ENCODE results near the gene PSME3. TPM values are rescaled to one million over a fixed set of nuclear protein-coding genes. Genes with fewer than 3 reads are reported as not detected.
"Not testable (repeated sequence)": the region's sequence is repeated elsewhere in the genome, so short reads cannot be mapped to it uniquely, and the experiment has no call there.

PSME3 gene
- total RNA-seq, 2 experiments from 2014 or later = 84.7 to 87.0 TPM

GRCh38 chr17:42845918-42846593 lies 12.9 kb downstream of the PSME3 start:
- H3K4me3 Mint-ChIP-seq = no peak overlapping the region
- peak; percentile 66 for DNase-seq
- H3K36me3 Mint-ChIP-seq (ENCODE audit: low read depth) = peaks cover 18% of the 10 kb centered on the region
- no peaks in the 10 kb centered on the region for H3K27me3 Mint-ChIP-seq (ENCODE audit: low read depth)
- H3K4me1 Mint-ChIP-seq (ENCODE audit: low read depth) = peaks cover 13% of the 10 kb centered on the region
- H3K9me3 Mint-ChIP-seq = no peaks in the 10 kb centered on the region
- intact Hi-C loops (cut with micrococcal nuclease) = no loop called here
- peak overlapping the region; percentile 13 for H3K27ac Mint-ChIP-seq
- CTCF ChIA-PET = interaction anchor here (0.5 kb wide), 1 partner anchor 162 kb away, joined by 3 read pairs; no protein-coding TSS in a partner anchor

GRCh38 chr17:42846594-42847280 lies 13.5 kb downstream of the PSME3 start:
- no peak overlapping the region for H3K27ac Mint-ChIP-seq
- CTCF ChIA-PET = no interaction called here
- H3K36me3 Mint-ChIP-seq (ENCODE audit: low read depth) = peaks cover 15% of the 10 kb centered on the region
- peaks cover 13% of the 10 kb centered on the region for H3K4me1 Mint-ChIP-seq (ENCODE audit: low read depth)
- H3K4me3 Mint-ChIP-seq = no peak overlapping the region
- intact Hi-C loops (cut with micrococcal nuclease) = no loop called here
- no peak for DNase-seq
- no peaks in the 10 kb centered on the region for H3K27me3 Mint-ChIP-seq (ENCODE audit: low read depth)
- no peaks in the 10 kb centered on the region for H3K9me3 Mint-ChIP-seq

GRCh38 chr17:42848093-42848492 lies 14.9 kb downstream of the PSME3 start:
- H3K36me3 Mint-ChIP-seq (ENCODE audit: low read depth) = peaks cover 2% of the 10 kb centered on the region
- no peaks in the 10 kb centered on the region for H3K9me3 Mint-ChIP-seq
- H3K4me1 Mint-ChIP-seq (ENCODE audit: low read depth) = peaks cover 13% of the 10 kb centered on the region
- intact Hi-C loops (cut with micrococcal nuclease) = no loop called here
- CTCF ChIA-PET = interaction anchor here (0.5 to 1.0 kb wide), 4 partner anchors 23 to 90 kb away, joined by 3 read pairs; no protein-coding TSS in a partner anchor
- H3K27me3 Mint-ChIP-seq (ENCODE audit: low read depth) = no peaks in the 10 kb centered on the region
- DNase-seq = no peak
- no peak overlapping the region for H3K27ac Mint-ChIP-seq
- H3K4me3 Mint-ChIP-seq = no peak overlapping the region

- CTCF ChIA-PET = no interaction called here
These were observed 15.8 kb downstream of the PSME3 start for GRCh38 chr17:42849031-42849430.

GRCh38 chr17:42849451-42850181 lies 16.4 kb downstream of the PSME3 start:
- peak overlapping the region; percentile 30 for H3K27ac Mint-ChIP-seq
- H3K27me3 Mint-ChIP-seq (ENCODE audit: low read depth) = no peaks in the 10 kb centered on the region
- CTCF ChIA-PET = no interaction called here
- intact Hi-C loops (cut with micrococcal nuclease) = no loop called here
- peaks cover 13% of the 10 kb centered on the region for H3K4me1 Mint-ChIP-seq (ENCODE audit: low read depth)
- DNase-seq = no peak
- H3K9me3 Mint-ChIP-seq = no peaks in the 10 kb centered on the region
- no peaks in the 10 kb centered on the region for H3K36me3 Mint-ChIP-seq (ENCODE audit: low read depth)
- no peak overlapping the region for H3K4me3 Mint-ChIP-seq

More at GRCh38 chr17:42849031-42849430, 15.8 kb downstream of the PSME3 start:
- no peak overlapping the region for H3K4me3 Mint-ChIP-seq
- no peak for DNase-seq
- peaks cover 2% of the 10 kb centered on the region for H3K36me3 Mint-ChIP-seq (ENCODE audit: low read depth)
- H3K9me3 Mint-ChIP-seq = no peaks in the 10 kb centered on the region
- no peak overlapping the region for H3K27ac Mint-ChIP-seq
- H3K27me3 Mint-ChIP-seq (ENCODE audit: low read depth) = no peaks in the 10 kb centered on the region
- intact Hi-C loops (cut with micrococcal nuclease) = no loop called here
- H3K4me1 Mint-ChIP-seq (ENCODE audit: low read depth) = peaks cover 13% of the 10 kb centered on the region

GRCh38 chr17:42850954-42851353 lies 17.8 kb downstream of the PSME3 start, which contains the start of gene AOC3:
Gene AOC3, plus strand, starts transcription at chr17:42851199. Its CDS starts 145 bp downstream, at chr17:42851344.
- H3K27me3 Mint-ChIP-seq (ENCODE audit: low read depth) = no peaks in the 10 kb centered on the region
- H3K4me1 Mint-ChIP-seq (ENCODE audit: low read depth) = peaks cover 4% of the 10 kb centered on the region
- no peaks in the 10 kb centered on the region for H3K9me3 Mint-ChIP-seq
- H3K27ac Mint-ChIP-seq = peak within 1 kb of the TSS; percentile 30
- no peak for DNase-seq
- intact Hi-C loops (cut with micrococcal nuclease) = no loop called here
- CTCF ChIA-PET = no interaction called here
- H3K36me3 Mint-ChIP-seq (ENCODE audit: low read depth) = no peaks in the 10 kb centered on the region
- H3K4me3 Mint-ChIP-seq = no peak within 1 kb of the TSS

- H3K4me1 Mint-ChIP-seq (ENCODE audit: low read depth); DNase-seq; H3K9me3 Mint-ChIP-seq; H3K36me3 Mint-ChIP-seq (ENCODE audit: low read depth); CTCF ChIA-PET; H3K4me3 Mint-ChIP-seq; H3K27me3 Mint-ChIP-seq (ENCODE audit: low read depth); intact Hi-C loops (cut with micrococcal nuclease); H3K27ac Mint-ChIP-seq: not testable (repeated sequence)
These were observed 18.4 kb downstream of the PSME3 start for GRCh38 chr17:42851371-42852240.

- peaks cover 1% of the 10 kb centered on the region for H3K36me3 Mint-ChIP-seq (ENCODE audit: low read depth)
- DNase-seq = no peak
- CTCF ChIA-PET = interaction anchor here (0.6 kb wide), 1 partner anchor 86 kb away, joined by 4 read pairs; no protein-coding TSS in a partner anchor
- intact Hi-C loops (cut with micrococcal nuclease) = no loop called here
- no peak overlapping the region for H3K27ac Mint-ChIP-seq
- no peaks in the 10 kb centered on the region for H3K4me1 Mint-ChIP-seq (ENCODE audit: low read depth)
- H3K9me3 Mint-ChIP-seq = no peaks in the 10 kb centered on the region
- no peaks in the 10 kb centered on the region for H3K27me3 Mint-ChIP-seq (ENCODE audit: low read depth)
- H3K4me3 Mint-ChIP-seq = no peak overlapping the region
These were observed 19.2 kb downstream of the PSME3 start for GRCh38 chr17:42852351-42852750.

- CTCF ChIA-PET = interaction anchor here (0.6 kb wide), 1 partner anchor 85 kb away, joined by 4 read pairs; no protein-coding TSS in a partner anchor
- no peaks in the 10 kb centered on the region for H3K9me3 Mint-ChIP-seq
- no peak overlapping the region for H3K4me3 Mint-ChIP-seq
- peaks cover 1% of the 10 kb centered on the region for H3K36me3 Mint-ChIP-seq (ENCODE audit: low read depth)
- no peaks in the 10 kb centered on the region for H3K27me3 Mint-ChIP-seq (ENCODE audit: low read depth)
- DNase-seq = no peak
- H3K4me1 Mint-ChIP-seq (ENCODE audit: low read depth) = no peaks in the 10 kb centered on the region
- no peak overlapping the region for H3K27ac Mint-ChIP-seq
- intact Hi-C loops (cut with micrococcal nuclease) = no loop called here
These were observed 19.8 kb downstream of the PSME3 start for GRCh38 chr17:42853004-42853403.

GRCh38 chr17:42853597-42853967 lies 20.4 kb downstream of the PSME3 start:
- Mint-ChIP-seq H3K9me3 (no peaks in the 10 kb centered on the region), H3K4me1 (ENCODE audit: low read depth) (no peaks in the 10 kb centered on the region), H3K4me3 (no peak overlapping the region), H3K36me3 (ENCODE audit: low read depth) (peaks cover 1% of the 10 kb centered on the region), H3K27ac (no peak overlapping the region), H3K27me3 (ENCODE audit: low read depth) (no peaks in the 10 kb centered on the region)
- intact Hi-C loops (cut with micrococcal nuclease) = no loop called here
- no peak for DNase-seq
- CTCF ChIA-PET = no interaction called here

GRCh38 chr17:42853968-42854790 lies 21.0 kb downstream of the PSME3 start:
- no peak overlapping the region for H3K27ac Mint-ChIP-seq
- H3K4me3 Mint-ChIP-seq = no peak overlapping the region
- H3K36me3 Mint-ChIP-seq (ENCODE audit: low read depth) = peaks cover 1% of the 10 kb centered on the region
- H3K4me1 Mint-ChIP-seq (ENCODE audit: low read depth) = no peaks in the 10 kb centered on the region
- no peaks in the 10 kb centered on the region for H3K9me3 Mint-ChIP-seq
- DNase-seq = no peak
- intact Hi-C loops (cut with micrococcal nuclease) = no loop called here
- H3K27me3 Mint-ChIP-seq (ENCODE audit: low read depth) = no peaks in the 10 kb centered on the region
- CTCF ChIA-PET = no interaction called here
